SK-N-SH (cell line): Measurements from ENCODE around the gene HSPA4. TPM values are rescaled to one million over a fixed set of nuclear protein-coding genes. Genes with fewer than 3 reads are reported as not detected.

Experiments
- CTCF ChIA-PET: fragments of 300-600, 350-600 bp; formaldehyde crosslinking; extraction: SDS; loops from one replicate; lab custom pipeline; 2021; lab: Yijun Ruan, JAX
- POLR2A ChIA-PET: fragments of 350-600 bp; sonication (Branson Sonifier 250); formaldehyde crosslinking; extraction: SDS; loops from one replicate; lab custom pipeline; 2020; ENCODE audit warnings: antibody characterized with exemption, inconsistent platforms; lab: Yijun Ruan, JAX
- DNase-seq: peaks from one replicate; pipeline ENCODE4 v3.0.0; 2012
- H2AFZ ChIP-seq: fragments of 200-600 bp; sonication (generic); 2 replicates; pipeline ENCODE4 v1.8.1; 2016; ENCODE audit warnings: antibody characterized with exemption, mild to moderate bottlenecking, low read depth
- H3F3A ChIP-seq: fragments of 200-600 bp; sonication (generic); replicated peaks from 2 replicates; pipeline ENCODE3; 2016; ENCODE audit warnings: antibody characterized with exemption, mild to moderate bottlenecking; ENCODE audit not compliant: insufficient read depth
- H3K27ac ChIP-seq, 2 experiments: fragments of 200-500 bp in 1 of 2; fragments of 200-600 bp in 1 of 2; sonication (Bioruptor generic) in 1 of 2; sonication (generic), shearing (Covaris generic) in 1 of 2; 2 replicates each; pipeline versions ENCODE4 v1.5.1 to v1.6.1; 2014 to 2016; ENCODE audit warnings: low read depth in 2 of 2, inconsistent platforms in 1 of 2, low read length in 1 of 2, mild to moderate bottlenecking in 1 of 2, mixed read lengths in 1 of 2
- H3K27me3 ChIP-seq: fragments of 200-600 bp; sonication (generic), shearing (Covaris generic); 2 replicates; pipeline ENCODE4 v1.6.1; 2016; ENCODE audit warnings: mixed run types; ENCODE audit not compliant: insufficient read depth
- H3K36me3 ChIP-seq, 2 experiments: fragments of 200-500 bp in 1 of 2; fragments of 200-600 bp in 1 of 2; sonication (Bioruptor generic) in 1 of 2; sonication (generic) in 1 of 2; replicated peaks in 1 of 2; 2 replicates each; pipeline versions ENCODE3 to v1.5.1; 2014 to 2016; ENCODE audit warnings: low read length in 1 of 2, mild to moderate bottlenecking in 1 of 2; ENCODE audit not compliant: insufficient read depth in 2 of 2, control insufficient read depth in 1 of 2
- H3K4me1 ChIP-seq, 2 experiments: fragments of 200-500 bp in 1 of 2; fragments of 200-600 bp in 1 of 2; sonication (Bioruptor generic) in 1 of 2; sonication (generic), shearing (Covaris generic) in 1 of 2; 2 replicates each; pipeline versions ENCODE4 v1.5.1 to v1.6.1; 2014 to 2016; ENCODE audit warnings: low read depth in 1 of 2, low read length in 1 of 2, mixed run types in 1 of 2; ENCODE audit not compliant: insufficient read depth in 2 of 2, control insufficient read depth in 1 of 2
- H3K4me2 ChIP-seq: fragments of 200-600 bp; sonication (generic), shearing (Covaris generic); 2 replicates; pipeline ENCODE4 v1.6.1; 2017; ENCODE audit warnings: mixed run types
- H3K4me3 ChIP-seq, 2 experiments: fragments of 200-500 bp in 1 of 2; fragments of 200-600 bp in 1 of 2; sonication (Bioruptor generic) in 1 of 2; sonication (generic), shearing (Covaris generic) in 1 of 2; 2 replicates each; pipeline versions ENCODE4 v1.5.1 to v1.8.1; 2014 to 2016; ENCODE audit warnings: low read depth in 2 of 2, inconsistent platforms in 1 of 2, low read length in 1 of 2, mild to moderate bottlenecking in 1 of 2, mixed read lengths in 1 of 2, moderate library complexity in 1 of 2
- H3K79me2 ChIP-seq: fragments of 200-600 bp; sonication (generic); 2 replicates; pipeline ENCODE4 v1.8.1; 2017; ENCODE audit warnings: mild to moderate bottlenecking; ENCODE audit not compliant: insufficient read depth
- H3K9ac ChIP-seq: fragments of 200-600 bp; sonication (generic); 2 replicates; pipeline ENCODE4 v1.6.1; 2017; ENCODE audit warnings: mixed run types
- H3K9me2 ChIP-seq: fragments of 200-600 bp; sonication (generic); 2 replicates; pipeline ENCODE4 v1.6.1; 2017; ENCODE audit warnings: mixed run types
- H3K9me3 ChIP-seq: fragments of 200-600 bp; sonication (generic); 2 replicates; pipeline ENCODE4 v1.6.1; 2017; ENCODE audit warnings: mixed run types, mild to moderate bottlenecking, moderate library complexity
- H4K20me1 ChIP-seq: fragments of 200-600 bp; sonication (generic); 2 replicates; pipeline ENCODE4 v1.6.1; 2017; ENCODE audit warnings: mild to moderate bottlenecking, mixed run types; ENCODE audit not compliant: insufficient read depth
- CHD2 ChIP-seq: fragments of 150-350 bp; IDR thresholded peaks from 2 replicates; pipeline ENCODE4 v1.6.1; 2018; ENCODE audit warnings: low read length; ENCODE audit not compliant: partially characterized antibody
- EZH2phosphoT487 ChIP-seq: fragments of 200-600 bp; sonication (generic); IDR thresholded peaks from 2 replicates; pipeline ENCODE4 v1.6.1; 2017; ENCODE audit warnings: low read depth, mixed run types, mild to moderate bottlenecking, antibody characterized with exemption, moderate library complexity, borderline replicate concordance
- FOSL2 ChIP-seq: IDR thresholded peaks from 2 replicates; pipeline ENCODE4 v1.4.0; 2012; ENCODE audit warnings: low read depth, mild to moderate bottlenecking, moderate library complexity, borderline replicate concordance
- FOXM1 ChIP-seq: IDR thresholded peaks from 2 replicates; pipeline ENCODE4 v1.4.0; 2012; ENCODE audit warnings: low read depth, mild to moderate bottlenecking
- GABPA ChIP-seq: IDR thresholded peaks from 2 replicates; pipeline ENCODE4 v1.4.0; 2012; ENCODE audit warnings: low read depth, mild to moderate bottlenecking
- GATA2 ChIP-seq: sonication (generic); formaldehyde crosslinking; IDR thresholded peaks from 2 replicates; pipeline ENCODE4 v1.5.0; 2020; ENCODE audit warnings: mild to moderate bottlenecking, missing genetic modification reagents
- JUND ChIP-seq: IDR thresholded peaks from 2 replicates; pipeline ENCODE4 v1.4.0; 2012
- MEF2A ChIP-seq: IDR thresholded peaks from 2 replicates; pipeline ENCODE4 v1.4.0; 2012; ENCODE audit warnings: low read depth, borderline replicate concordance
- NFIC ChIP-seq: IDR thresholded peaks from 2 replicates; pipeline ENCODE4 v1.4.0; 2012; ENCODE audit warnings: borderline replicate concordance
- NRF1 ChIP-seq: IDR thresholded peaks from 2 replicates; pipeline ENCODE4 v1.6.1; 2012; ENCODE audit warnings: low read depth, mild to moderate bottlenecking, low read length
- POLR2AphosphoS5 ChIP-seq: IDR thresholded peaks from 2 replicates; pipeline ENCODE4 v1.6.1; 2012; ENCODE audit warnings: low read depth, low read length
- RCOR1 ChIP-seq: fragments of 150-350 bp; IDR thresholded peaks from 2 replicates; pipeline ENCODE4 v1.6.1; 2017; ENCODE audit warnings: antibody characterized with exemption, low read length
- RFX5 ChIP-seq: IDR thresholded peaks from 2 replicates; pipeline ENCODE4 v1.6.1; 2012; ENCODE audit warnings: mild to moderate bottlenecking, improper control_type of control experiment, low read length
- RXRA ChIP-seq: IDR thresholded peaks from 2 replicates; pipeline ENCODE4 v1.4.0; 2012; ENCODE audit warnings: low read depth, mild to moderate bottlenecking, borderline replicate concordance
- SIN3A ChIP-seq: IDR thresholded peaks from 2 replicates; pipeline ENCODE4 v1.6.1; 2012; ENCODE audit warnings: low read depth, mild to moderate bottlenecking, low read length, moderate library complexity, borderline replicate concordance
- TAF1 ChIP-seq: IDR thresholded peaks from 2 replicates; pipeline ENCODE4 v1.6.1; 2012; ENCODE audit warnings: low read depth, mild to moderate bottlenecking, low read length, moderate library complexity, borderline replicate concordance
- TEAD4 ChIP-seq: IDR thresholded peaks from 2 replicates; pipeline ENCODE4 v1.4.0; 2012; ENCODE audit warnings: mild to moderate bottlenecking, borderline replicate concordance; ENCODE audit not compliant: insufficient read depth
- YY1 ChIP-seq: IDR thresholded peaks from 2 replicates; pipeline ENCODE4 v1.4.0; 2012; ENCODE audit warnings: low read depth, mild to moderate bottlenecking
- WGBS: methylation state at CpG from one replicate; pipeline ENCODE4 v1.1.6; 2017; ENCODE audit warnings: low lambda C conversion rate; 5-methylcytosine and 5-hydroxymethylcytosine counted together
- polyA plus RNA-seq, 3 experiments: library from polyadenylated mRNA; depleted of rRNA; stranded (reverse); fragments of >200 nt; gene quantifications; 2 replicates each; pipeline ENCODE4 v1.2.3, GENCODE V29; 2012
- TF ChIP-seq, protein P1 (sequence below): fragments of 200-600 bp; sonication (generic); IDR thresholded peaks from 2 replicates; pipeline ENCODE4 v1.6.1; 2017; ENCODE audit warnings: antibody characterized with exemption, mild to moderate bottlenecking, moderate library complexity
- TF ChIP-seq, protein P2 (sequence below): fragments of 150-350 bp; IDR thresholded peaks from 2 replicates; pipeline ENCODE4 v1.6.1; 2017; ENCODE audit warnings: antibody characterized with exemption, low read length, low read depth, borderline replicate concordance
- TF ChIP-seq, protein P3 (sequence below): IDR thresholded peaks from 2 replicates; pipeline ENCODE4 v1.4.0; 2012; ENCODE audit warnings: low read depth, borderline replicate concordance
- TF ChIP-seq, protein P4 (sequence below): IDR thresholded peaks from 2 replicates; pipeline ENCODE4; 2012

The HSPA4 gene
- polyA plus RNA-seq, 1 of the 3 experiments (the other 2 are of a cell fraction) = 18.8 TPM

DNA sequence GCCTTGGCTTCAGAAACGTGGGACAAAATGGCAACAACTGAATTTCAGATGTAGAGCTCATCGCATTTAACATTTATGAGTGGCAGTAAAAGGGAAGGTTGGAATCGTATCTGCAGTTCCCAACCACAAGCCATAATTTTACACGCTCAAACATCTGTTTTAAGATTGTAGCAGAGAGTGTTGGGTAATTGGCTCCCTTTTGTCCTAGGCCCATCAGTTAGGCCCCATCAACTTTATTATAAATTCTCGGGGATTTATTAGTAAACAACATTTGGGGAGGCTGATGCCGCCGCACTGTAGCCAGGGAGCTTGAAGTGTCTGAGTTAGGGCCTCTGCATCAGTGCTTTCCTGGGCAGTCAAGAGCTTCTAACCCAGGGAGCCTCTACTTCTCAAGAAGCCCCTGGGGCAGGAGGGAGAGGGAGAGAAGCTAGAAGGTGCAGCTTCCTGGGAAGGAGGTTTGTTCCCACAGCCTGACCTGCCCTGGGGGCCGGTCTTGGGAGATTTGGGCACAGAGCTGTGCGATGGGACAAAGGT lies 66.2 kb downstream of the HSPA4 start (continued):
- TF ChIP-seq, protein P1, sequence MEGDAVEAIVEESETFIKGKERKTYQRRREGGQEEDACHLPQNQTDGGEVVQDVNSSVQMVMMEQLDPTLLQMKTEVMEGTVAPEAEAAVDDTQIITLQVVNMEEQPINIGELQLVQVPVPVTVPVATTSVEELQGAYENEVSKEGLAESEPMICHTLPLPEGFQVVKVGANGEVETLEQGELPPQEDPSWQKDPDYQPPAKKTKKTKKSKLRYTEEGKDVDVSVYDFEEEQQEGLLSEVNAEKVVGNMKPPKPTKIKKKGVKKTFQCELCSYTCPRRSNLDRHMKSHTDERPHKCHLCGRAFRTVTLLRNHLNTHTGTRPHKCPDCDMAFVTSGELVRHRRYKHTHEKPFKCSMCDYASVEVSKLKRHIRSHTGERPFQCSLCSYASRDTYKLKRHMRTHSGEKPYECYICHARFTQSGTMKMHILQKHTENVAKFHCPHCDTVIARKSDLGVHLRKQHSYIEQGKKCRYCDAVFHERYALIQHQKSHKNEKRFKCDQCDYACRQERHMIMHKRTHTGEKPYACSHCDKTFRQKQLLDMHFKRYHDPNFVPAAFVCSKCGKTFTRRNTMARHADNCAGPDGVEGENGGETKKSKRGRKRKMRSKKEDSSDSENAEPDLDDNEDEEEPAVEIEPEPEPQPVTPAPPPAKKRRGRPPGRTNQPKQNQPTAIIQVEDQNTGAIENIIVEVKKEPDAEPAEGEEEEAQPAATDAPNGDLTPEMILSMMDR = no peak
- TF ChIP-seq, protein P2, sequence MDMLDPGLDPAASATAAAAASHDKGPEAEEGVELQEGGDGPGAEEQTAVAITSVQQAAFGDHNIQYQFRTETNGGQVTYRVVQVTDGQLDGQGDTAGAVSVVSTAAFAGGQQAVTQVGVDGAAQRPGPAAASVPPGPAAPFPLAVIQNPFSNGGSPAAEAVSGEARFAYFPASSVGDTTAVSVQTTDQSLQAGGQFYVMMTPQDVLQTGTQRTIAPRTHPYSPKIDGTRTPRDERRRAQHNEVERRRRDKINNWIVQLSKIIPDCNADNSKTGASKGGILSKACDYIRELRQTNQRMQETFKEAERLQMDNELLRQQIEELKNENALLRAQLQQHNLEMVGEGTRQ = no peak
- no peak for TF ChIP-seq RXRA
- TF ChIP-seq YY1 = no peak
- no peak for TF ChIP-seq CHD2
- no peak for TF ChIP-seq FOSL2

DNA sequence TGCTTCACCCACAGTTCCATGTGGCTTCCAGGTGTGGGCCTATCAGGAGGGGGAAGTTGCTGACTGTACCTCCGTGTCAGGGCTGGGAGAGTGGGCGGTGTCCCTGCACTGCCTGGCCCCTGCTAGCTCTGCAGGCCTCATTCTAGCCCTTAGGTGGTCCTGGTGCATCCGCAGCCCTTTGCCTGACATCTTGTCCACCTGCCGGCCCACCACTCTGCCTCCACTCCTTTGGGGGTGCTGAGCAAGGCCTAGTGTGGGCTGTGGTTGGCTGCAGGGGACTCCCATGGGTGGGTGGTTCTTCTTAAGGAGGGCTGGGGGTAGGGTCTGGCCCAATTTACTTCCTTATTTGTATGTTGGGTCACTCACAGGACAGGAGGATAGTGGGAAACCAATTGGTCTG lies 66.9 kb downstream of the HSPA4 start:
- Histone ChIP-seq H3K9me3 (no peaks in the 10 kb centered on the region), H3K79me2 (no peaks in the 10 kb centered on the region), H3K36me3 (no peaks in the 10 kb centered on the region), H2AFZ (no peak overlapping the region), H3K4me3 (no peak overlapping the region), H3K27ac (no peak overlapping the region), H3K9ac (no peak overlapping the region), H3K27me3 (no peaks in the 10 kb centered on the region), H3F3A (no peaks in the 10 kb centered on the region), H3K4me2 (no peak overlapping the region), H3K9me2 (no peaks in the 10 kb centered on the region), H3K4me1 (peaks cover 0 to 13% of the 10 kb centered on the region in 2 experiments; a peak in 1 of 4 replicates), H4K20me1 (no peaks in the 10 kb centered on the region)
- CTCF ChIA-PET = interaction anchor here (1.2 to 3.2 kb wide), 3 partner anchors 8 to 169 kb away, joined by 3 to 19 read pairs (median 15); no protein-coding TSS in a partner anchor
- no peak for DNase-seq
- 73% methylated on average over 4 of the region's 4 CpGs for WGBS
- POLR2A ChIA-PET = no interaction called here
- no peak for TF ChIP-seq NFIC
- no peak for TF ChIP-seq RCOR1
- TF ChIP-seq, protein P2 = no peak
- TF ChIP-seq SIN3A = no peak
- TF ChIP-seq JUND = no peak
- no peak for TF ChIP-seq NRF1
- no peak for TF ChIP-seq POLR2AphosphoS5
- TF ChIP-seq RFX5 = no peak
- TF ChIP-seq RXRA = no peak
- TF ChIP-seq, protein P3, sequence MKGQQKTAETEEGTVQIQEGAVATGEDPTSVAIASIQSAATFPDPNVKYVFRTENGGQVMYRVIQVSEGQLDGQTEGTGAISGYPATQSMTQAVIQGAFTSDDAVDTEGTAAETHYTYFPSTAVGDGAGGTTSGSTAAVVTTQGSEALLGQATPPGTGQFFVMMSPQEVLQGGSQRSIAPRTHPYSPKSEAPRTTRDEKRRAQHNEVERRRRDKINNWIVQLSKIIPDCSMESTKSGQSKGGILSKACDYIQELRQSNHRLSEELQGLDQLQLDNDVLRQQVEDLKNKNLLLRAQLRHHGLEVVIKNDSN = no peak
- no peak for TF ChIP-seq FOSL2
- no peak for TF ChIP-seq FOXM1
- TF ChIP-seq, protein P4, sequence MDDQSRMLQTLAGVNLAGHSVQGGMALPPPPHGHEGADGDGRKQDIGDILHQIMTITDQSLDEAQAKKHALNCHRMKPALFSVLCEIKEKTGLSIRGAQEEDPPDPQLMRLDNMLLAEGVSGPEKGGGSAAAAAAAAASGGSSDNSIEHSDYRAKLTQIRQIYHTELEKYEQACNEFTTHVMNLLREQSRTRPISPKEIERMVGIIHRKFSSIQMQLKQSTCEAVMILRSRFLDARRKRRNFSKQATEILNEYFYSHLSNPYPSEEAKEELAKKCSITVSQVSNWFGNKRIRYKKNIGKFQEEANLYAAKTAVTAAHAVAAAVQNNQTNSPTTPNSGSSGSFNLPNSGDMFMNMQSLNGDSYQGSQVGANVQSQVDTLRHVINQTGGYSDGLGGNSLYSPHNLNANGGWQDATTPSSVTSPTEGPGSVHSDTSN = no peak
- no peak for TF ChIP-seq TEAD4
- TF ChIP-seq GABPA = no peak
- TF ChIP-seq EZH2phosphoT487 = no peak
- TF ChIP-seq GATA2 (CRISPR knock-in tag) = no peak
- no peak for TF ChIP-seq TAF1
- TF ChIP-seq MEF2A = no peak
